IMR-90 (cell line): Measurements from ENCODE around the gene RAPGEF1.

ENCODE experiments used
- MXI1 ChIP-seq: IDR thresholded peaks from 2 replicates; pipeline ENCODE4 v1.6.1; 2012; ENCODE audit warnings: low read depth, mild to moderate bottlenecking, low read length, moderate library complexity, borderline replicate concordance
- USF2 ChIP-seq: fragments of 150-350 bp; IDR thresholded peaks from 2 replicates; pipeline ENCODE4 v1.6.1; 2017; ENCODE audit warnings: mild to moderate bottlenecking, antibody characterized with exemption, low read length, low read depth
- TF ChIP-seq, protein P1 (sequence below): conservative IDR thresholded peaks from 2 replicates; pipeline ENCODE4 v1.5.1; 2012; ENCODE audit warnings: mild to moderate bottlenecking, low read depth, low read length, improper control_type of control experiment

DNA sequence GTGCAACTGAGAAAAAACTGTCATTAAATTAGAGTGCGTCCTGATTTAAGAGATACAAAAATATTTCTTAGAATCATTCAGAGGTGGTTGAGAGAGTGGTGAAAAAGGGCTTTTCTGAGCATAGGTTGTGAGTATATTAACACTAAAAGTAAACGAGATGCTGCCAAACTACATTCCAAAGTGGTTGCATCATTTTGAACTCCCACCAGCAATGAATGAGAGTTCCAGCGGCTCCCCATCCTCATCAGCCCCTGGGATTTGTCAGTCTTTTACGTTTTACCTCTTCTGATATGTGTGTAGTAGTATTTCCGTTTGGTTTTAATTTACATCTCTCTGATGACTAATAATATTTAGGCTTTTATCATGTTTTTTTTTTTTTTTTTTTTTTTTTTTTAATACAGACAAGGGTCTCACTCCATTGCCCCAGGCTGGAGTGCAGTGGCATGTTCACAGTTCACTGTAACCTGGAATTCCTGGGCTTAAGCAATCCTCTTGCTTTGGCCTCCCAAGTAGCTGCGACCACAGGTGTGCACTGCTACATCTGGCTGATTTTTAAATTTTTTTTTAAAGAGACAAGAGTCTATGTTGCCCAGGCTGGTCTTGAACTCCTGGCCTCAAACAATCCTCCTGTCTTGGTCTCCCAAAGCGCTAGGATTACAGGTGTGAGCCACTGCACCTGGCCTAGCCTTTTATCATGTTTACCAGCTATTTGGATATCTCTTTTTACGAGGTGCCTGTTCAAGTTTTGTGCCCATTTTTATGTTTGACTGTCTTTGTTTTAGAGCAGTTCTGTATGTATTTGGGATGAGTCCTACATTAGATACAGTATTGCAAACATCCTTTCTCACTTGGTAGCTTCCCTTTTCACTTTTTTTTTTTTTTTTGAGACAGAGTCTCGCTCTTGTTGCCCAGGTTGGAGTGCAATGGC is 177.6 kb downstream of the RAPGEF1 start:
- TF ChIP-seq, protein P1, sequence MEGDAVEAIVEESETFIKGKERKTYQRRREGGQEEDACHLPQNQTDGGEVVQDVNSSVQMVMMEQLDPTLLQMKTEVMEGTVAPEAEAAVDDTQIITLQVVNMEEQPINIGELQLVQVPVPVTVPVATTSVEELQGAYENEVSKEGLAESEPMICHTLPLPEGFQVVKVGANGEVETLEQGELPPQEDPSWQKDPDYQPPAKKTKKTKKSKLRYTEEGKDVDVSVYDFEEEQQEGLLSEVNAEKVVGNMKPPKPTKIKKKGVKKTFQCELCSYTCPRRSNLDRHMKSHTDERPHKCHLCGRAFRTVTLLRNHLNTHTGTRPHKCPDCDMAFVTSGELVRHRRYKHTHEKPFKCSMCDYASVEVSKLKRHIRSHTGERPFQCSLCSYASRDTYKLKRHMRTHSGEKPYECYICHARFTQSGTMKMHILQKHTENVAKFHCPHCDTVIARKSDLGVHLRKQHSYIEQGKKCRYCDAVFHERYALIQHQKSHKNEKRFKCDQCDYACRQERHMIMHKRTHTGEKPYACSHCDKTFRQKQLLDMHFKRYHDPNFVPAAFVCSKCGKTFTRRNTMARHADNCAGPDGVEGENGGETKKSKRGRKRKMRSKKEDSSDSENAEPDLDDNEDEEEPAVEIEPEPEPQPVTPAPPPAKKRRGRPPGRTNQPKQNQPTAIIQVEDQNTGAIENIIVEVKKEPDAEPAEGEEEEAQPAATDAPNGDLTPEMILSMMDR, result no peak
- TF ChIP-seq USF2 (no peak), MXI1 (no peak)
